RWPE1 (cell line): ENCODE measurements around the gene ATAD3A.

Experiments used
- CTCF ChIA-PET: fragments of 350-600 bp; sonication (Branson Sonifier 250); formaldehyde crosslinking; extraction: SDS; loops from one replicate; lab custom pipeline; 2021; lab: Yijun Ruan, JAX
- POLR2A ChIA-PET: fragments of 400-600 bp; formaldehyde crosslinking; extraction: SDS; loops from one replicate; lab custom pipeline; 2020; ENCODE audit warnings: antibody characterized with exemption; ENCODE audit not compliant: low non-redundant PET; lab: Yijun Ruan, JAX
- DNase-seq: peaks from one replicate; pipeline ENCODE4 v3.0.0; 2012; ENCODE audit warnings: low spot score
- H3K27ac ChIP-seq: fragments of 450-650 bp; 2 replicates; pipeline ENCODE4 v1.5.1; 2017
- CTCF ChIP-seq: fragments of 450-650 bp; conservative IDR thresholded peaks from 2 replicates; pipeline ENCODE4 v1.5.1; 2017; ENCODE audit warnings: low read depth, mild to moderate bottlenecking

Gene ATAD3A

GRCh38 chr1:1535201-1536018 lies 23.4 kb downstream of the ATAD3A start:
- POLR2A ChIA-PET, result no interaction called here
- no peak for DNase-seq
- CTCF ChIA-PET, result no interaction called here
- TF ChIP-seq CTCF, result no peak
- H3K27ac ChIP-seq, result no peak overlapping the region

GRCh38 chr1:1536019-1536937 lies 24.3 kb downstream of the ATAD3A start:
- no peak for TF ChIP-seq CTCF
- ChIA-PET CTCF (interaction anchor here (0.6 kb wide), 1 partner anchor 12 kb away, joined by 3 read pairs; no protein-coding TSS in a partner anchor), POLR2A (interaction anchor here (0.6 kb wide), 1 partner anchor 369 kb away, joined by 6 read pairs; no protein-coding TSS in a partner anchor)
- DNase-seq, result no peak
- H3K27ac ChIP-seq, result no peak overlapping the region

- CTCF ChIA-PET, result interaction anchor here (0.6 kb wide), 1 partner anchor 13 kb away, joined by 3 read pairs; no protein-coding TSS in a partner anchor
- POLR2A ChIA-PET, result interaction anchor here (0.6 kb wide), 1 partner anchor 368 kb away, joined by 6 read pairs; no protein-coding TSS in a partner anchor
- TF ChIP-seq CTCF, result no peak
- H3K27ac ChIP-seq, result no peak overlapping the region
- no peak for DNase-seq
Observed at GRCh38 chr1:1536938-1537546, 25.1 kb downstream of the ATAD3A start.

DNA sequence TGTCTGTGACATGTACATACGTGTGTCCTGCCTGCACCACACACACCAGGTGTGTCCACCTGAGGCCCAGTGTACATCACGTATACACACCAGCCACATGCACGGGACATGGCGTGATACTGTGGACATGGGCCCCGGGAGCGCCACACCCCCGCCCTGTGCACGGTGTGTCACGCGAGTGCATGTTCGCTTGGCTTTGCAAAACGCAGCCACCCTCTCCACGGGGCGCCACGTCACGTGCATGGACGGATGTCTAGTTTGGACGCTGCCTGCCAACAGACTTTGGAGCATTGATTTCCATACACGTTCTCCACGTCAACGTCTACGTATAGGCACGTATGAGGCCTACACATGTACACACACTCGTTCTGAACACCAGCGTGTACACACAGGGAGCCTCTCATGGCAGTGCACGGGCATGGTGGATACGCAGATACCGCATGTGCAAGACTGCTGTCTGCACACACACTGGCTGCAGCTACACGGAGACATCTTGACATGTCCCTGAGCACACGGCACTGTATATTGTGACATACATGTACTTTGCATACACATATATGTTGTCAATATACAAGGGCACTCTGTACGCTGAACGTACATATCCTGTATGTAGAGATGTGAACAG lies 25.8 kb downstream of the ATAD3A start:
- ChIA-PET POLR2A (no interaction called here), CTCF (no interaction called here)
- no peak for DNase-seq
- no peak for TF ChIP-seq CTCF
- H3K27ac ChIP-seq, result no peak overlapping the region; the same call in 1 of the 2 replicates

- no peak overlapping the region; the same call in 1 of the 2 replicates for H3K27ac ChIP-seq
- DNase-seq, result no peak
- ChIA-PET POLR2A (no interaction called here), CTCF (no interaction called here)
- no peak for TF ChIP-seq CTCF
Observed at GRCh38 chr1:1538334-1538733, 26.4 kb downstream of the ATAD3A start.

GRCh38 chr1:1538989-1539309 lies 27.0 kb downstream of the ATAD3A start:
- no peak for DNase-seq
- TF ChIP-seq CTCF, result no peak
- ChIA-PET CTCF (no interaction called here), POLR2A (no interaction called here)
- no peak overlapping the region; the same call in 1 of the 2 replicates for H3K27ac ChIP-seq
